IPS-NIHi7 (cell line): ENCODE results near the gene KPNA2.
"Not testable (repeated sequence)": the region's sequence is repeated elsewhere in the genome, so short reads cannot be mapped to it uniquely, and the experiment has no call there.

Experiments used
- DNase-seq: peaks from one replicate; pipeline ENCODE4 v3.0.0; 2012; ENCODE audit warnings: mixed read lengths; ENCODE audit errors: extremely low spot score

The KPNA2 gene

DNA sequence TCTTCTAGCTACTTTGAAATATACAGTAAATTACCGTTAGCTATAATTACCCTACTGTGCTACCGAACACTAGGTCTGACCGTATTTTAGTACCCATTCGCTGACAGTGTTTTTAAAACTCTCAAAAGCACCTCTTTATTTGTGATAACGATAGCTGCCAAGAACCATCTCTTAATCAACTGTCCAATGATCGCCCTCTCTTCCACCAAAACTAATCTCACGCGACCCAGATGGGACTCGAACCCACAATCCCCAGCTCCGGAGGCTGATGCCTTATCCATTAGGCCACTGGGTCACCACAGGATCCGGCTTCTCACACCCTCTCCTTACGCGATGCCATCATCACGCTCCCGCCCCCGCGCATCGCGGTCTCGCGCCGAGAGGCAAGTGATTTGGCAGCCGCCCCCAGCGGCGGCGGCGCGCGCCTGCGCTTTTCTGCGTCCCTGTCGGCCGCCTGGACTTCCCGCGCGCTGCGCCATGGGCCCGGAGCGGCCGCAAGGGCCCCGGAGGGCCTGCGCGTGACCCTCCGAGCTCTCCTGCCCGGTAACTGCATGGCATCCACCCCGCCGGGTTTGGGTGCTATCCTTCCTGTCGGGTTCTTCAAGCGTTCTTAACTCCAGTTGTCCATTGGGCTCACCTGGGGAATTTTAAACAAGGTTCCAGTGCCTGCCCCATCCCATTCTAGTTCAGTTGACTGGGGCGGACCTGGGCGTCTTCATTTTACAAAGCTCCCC, 15.7 kb upstream of the KPNA2 start:
- peak; percentile 95 for DNase-seq

DNA sequence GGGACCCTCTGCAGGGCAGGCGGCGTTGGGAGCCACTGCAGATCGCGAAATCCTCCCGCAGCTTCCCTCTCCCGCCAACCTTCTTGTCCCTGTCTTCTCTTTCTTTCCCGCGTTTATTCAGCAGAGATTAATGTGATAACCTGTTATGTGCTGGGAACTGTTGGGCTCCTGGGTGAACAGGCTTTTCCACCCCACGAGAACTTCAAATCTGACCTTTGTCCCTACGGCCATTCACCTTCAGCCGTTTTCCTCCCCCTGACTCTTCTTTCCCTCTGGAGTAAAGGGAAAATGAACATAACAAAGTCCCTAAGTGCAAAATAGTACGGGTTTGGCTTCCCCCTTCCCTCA, 15.2 kb upstream of the KPNA2 start:
- DNase-seq: peak; percentile 54

DNA sequence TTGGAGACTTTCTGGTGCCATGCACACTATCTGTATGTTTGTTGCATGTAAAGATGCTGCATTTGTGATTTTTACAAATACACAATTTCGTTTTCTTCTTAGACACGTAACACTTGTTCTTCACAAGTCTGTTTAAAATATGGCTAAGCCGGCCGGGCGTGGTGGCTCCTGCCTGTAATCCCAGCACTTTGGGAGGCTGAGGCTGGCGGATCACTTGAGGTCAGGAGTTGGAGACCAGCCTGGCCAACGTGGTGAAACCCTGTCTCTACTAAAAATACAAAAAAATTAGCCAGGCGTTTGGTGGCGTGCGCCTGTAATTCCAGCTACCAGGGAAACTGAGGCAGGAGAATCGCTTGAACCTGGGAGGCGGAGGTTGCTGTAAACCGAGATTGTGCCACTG, 14.7 kb upstream of the KPNA2 start:
- DNase-seq: not testable (repeated sequence)

DNA sequence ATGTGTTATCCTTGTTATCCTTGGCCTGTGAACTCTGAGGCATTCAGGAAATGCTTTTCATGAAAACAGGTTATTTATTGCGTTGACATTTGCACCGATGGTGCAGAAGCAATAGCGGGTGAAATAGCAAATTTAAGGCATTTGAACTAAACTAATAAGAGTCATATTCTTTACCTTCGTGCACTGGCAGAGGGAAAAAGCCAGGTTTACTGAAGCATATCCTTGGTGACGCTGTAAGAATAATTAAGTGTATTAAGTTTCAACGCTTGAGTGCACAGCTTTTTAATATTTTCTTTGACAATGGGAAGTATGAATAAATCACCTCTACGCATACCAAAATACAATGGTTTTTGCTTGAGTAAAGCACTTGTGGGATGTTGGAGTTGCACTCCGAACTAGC, 13.6 kb upstream of the KPNA2 start:
- no peak for DNase-seq

- not testable (repeated sequence) for DNase-seq
Measured at GRCh38 chr17:68022547-68022946, 13.0 kb upstream of the KPNA2 start.

GRCh38 chr17:68029512-68030215, 5.9 kb upstream of the KPNA2 start:
- DNase-seq: no peak

DNA sequence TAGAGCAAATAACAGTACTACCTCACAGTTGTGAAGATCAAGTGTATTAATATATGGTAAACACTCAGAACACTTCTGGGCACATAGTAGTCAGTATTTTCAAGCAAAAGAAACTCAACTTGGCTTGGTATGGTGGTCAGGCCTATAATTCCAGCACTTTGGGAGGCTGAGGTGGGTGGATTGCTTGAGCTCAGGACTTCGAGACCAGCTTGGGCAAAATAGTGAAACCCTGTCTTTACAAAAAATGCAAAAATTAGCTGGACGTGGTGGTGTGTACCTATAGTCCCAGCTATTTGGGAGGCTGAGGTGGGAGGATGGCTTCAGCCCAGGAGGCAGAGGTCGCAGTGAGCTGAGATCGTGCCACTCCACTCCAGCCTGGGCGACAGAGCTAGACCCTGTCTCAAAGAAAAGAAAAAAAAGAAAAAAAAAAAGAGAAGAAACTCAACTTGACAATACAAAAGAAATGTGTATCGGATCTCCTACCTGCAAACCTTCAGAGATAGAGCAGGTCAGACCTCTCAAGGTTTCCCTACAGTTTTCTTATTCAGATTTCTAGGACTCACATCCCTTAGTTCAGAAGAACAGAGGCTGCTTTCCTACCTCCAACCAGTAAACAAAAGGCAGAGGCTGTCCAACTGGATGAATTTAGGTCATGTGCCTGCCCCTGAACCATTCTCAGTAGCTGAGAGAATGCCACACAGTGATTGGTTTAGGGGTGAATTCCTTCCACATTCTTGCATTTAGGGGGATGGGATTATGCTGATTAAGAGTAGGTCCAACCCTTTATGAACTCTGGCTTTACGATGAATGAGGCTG, 1.7 kb upstream of the KPNA2 start:
- peak; percentile 82 for DNase-seq

DNA sequence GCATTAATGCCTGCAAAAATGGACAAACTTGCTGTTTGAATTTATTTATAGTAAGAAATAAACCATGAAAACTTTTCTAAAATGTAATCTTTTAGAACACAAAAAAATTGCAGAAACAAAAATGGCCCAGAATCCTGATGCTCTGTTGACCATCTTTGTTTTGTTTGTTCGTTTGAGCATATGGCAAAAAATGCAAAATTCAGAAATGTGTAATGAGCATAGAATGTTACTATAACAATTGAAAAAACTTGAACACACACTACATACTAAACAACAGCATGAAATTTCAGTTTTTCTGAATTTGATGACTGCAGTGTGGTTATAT, 1.1 kb upstream of the KPNA2 start:
- no peak for DNase-seq

DNA sequence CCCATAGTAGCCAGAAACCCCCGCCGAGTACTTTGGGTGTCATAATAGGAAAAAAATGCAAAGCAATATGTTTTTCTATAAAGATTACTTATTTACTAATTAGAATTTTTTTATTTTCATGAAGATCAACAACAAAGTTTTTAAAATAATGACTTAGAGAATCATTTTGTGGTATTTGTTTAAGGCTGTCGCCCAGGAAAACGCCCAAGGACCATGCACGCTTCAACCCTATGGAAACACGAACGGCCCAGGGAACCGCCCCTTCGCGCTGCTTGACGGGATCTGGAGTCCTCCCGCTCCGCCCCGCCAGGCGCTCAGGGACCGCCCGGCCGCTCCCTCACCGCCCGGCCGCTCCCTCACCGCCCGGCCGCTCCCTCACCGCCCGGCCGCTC, 408 bp upstream of the KPNA2 start:
- DNase-seq: no peak

- no peak for DNase-seq
Measured at GRCh38 chr17:68036304-68037147, 991 bp downstream of the KPNA2 start.

- DNase-seq: no peak
Measured at GRCh38 chr17:68047153-68047846, 11.8 kb downstream of the KPNA2 start.

DNA sequence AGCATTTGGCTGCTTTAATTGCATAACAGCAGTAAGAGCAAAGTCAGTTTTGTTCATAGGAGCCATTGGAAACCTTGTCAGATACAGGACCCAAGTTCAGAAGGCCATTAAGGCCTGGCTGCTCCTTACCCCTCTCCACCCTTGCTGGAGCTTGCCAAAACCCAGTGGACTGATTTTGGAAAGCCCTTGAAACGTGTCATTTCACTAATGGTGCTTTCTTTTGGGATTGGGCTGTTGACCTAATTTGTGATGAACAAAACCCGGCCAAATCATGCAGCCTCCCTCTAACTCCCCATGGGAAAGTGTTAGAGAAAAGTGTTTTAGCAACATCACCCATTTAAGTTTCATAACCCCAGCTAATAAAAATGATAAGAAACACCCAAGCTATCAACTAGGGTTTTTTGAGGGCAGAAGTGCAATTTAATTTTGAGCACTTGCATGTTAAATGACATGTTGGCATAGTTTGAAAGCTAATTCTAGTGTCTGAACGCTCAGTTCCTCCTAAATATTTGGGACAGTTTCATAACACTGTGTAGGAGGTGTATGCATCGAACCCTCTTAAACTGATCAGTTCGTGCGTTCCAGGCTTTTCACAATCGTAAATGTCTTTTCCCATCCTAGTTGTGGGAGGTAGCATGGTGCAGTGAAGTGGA, 12.5 kb downstream of the KPNA2 start:
- not testable (repeated sequence) for DNase-seq

GRCh38 chr17:68048996-68049395, 13.5 kb downstream of the KPNA2 start:
- peak; percentile 33 for DNase-seq

DNA sequence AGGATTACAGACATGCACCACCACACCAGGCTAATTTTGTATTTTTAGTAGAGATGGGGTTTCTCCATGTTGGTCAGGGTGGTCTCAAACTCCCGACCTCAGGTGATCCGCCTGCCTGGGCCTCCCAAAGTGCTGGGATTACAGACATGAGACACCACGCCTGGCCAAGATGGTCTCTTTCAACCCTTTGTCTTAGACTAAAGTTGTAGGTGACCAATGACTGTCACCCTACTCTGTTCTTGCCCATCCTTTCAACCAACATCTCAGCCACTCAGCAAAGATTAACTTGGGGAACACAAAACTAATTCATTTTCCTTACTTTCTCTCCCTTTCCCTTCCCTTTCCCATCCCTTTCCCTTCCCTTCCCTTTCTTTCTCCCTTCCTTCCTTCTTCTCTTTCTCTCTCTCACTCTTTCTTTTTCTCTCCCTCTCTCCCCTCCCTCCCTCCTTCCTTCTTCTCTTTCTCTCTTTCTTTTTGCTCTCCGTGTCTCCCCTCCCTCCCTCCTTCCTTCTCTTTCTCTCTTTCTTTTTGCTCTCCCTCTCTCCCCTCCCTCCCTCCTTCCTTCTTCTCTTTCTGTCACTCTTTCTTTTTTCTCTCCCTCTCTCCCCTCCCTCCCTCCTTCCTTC, 14.4 kb downstream of the KPNA2 start:
- not testable (repeated sequence) for DNase-seq

- DNase-seq: not testable (repeated sequence)
Measured at GRCh38 chr17:68051321-68052312, 16.1 kb downstream of the KPNA2 start.

- no peak for DNase-seq
Measured at GRCh38 chr17:68052810-68053209, 17.3 kb downstream of the KPNA2 start.

GRCh38 chr17:68053231-68054013, 17.9 kb downstream of the KPNA2 start:
- no peak for DNase-seq

DNA sequence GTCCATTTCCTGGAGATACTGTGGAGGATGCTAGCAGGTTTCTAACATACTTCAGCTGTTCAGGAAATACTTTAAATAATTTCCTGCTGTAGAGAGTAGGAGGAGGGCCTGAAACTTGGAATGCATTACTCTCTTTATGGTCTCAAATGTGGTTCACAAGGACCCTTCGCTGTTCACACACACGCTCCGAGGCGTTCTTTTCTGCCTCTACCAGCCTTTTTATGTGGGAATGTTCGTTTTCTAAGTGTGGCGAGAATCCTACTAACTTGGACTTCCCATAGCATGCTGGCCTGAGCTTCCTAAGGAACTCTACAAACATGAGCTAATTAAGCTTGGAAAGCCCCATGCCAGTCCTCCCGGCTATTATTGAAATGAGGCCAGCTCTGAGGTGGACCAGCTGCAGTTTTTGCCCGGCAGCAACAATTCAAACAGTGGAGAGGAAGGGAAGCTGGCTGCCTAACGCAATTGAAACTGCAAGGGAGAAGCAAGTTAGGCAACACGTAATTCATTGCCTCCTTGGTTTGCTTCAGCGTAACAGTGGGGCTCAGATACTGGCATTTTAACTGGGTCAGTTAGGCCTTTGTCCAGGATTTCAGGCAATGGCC, 18.9 kb downstream of the KPNA2 start:
- DNase-seq: no peak
